ENCODE results near the gene AHDC1.

Gene AHDC1

GRCh38 chr1:27601321-27601770 lies 2.6 kb downstream of the AHDC1 start:
- Histone ChIP-seq H2AFZ (ENCODE audit: low read length) (no peak overlapping the region), H4K20me1 (ENCODE audit: insufficient read depth, low read length) (no peaks in the 10 kb centered on the region), H3K4me3 (ENCODE audit: low read length) (no peak overlapping the region), H3K36me3 (replicated peaks; ENCODE audit: insufficient read depth, low read length) (no peaks in the 10 kb centered on the region), H3K9me3 (replicated peaks; ENCODE audit: insufficient read depth, low read length) (no peaks in the 10 kb centered on the region), H3F3A (ENCODE audit: insufficient read depth, low read length) (no peaks in the 10 kb centered on the region), H3K9me2 (replicated peaks; ENCODE audit: insufficient read depth, low read length) (no peaks in the 10 kb centered on the region), H3K27ac (ENCODE audit: low read length) (no peak overlapping the region), H3K27me3 (replicated peaks; ENCODE audit: insufficient read depth, low read length) (no peaks in the 10 kb centered on the region), H3K4me2 (ENCODE audit: low read depth, low read length) (no peak overlapping the region), H3K79me2 (ENCODE audit: low read length) (no peaks in the 10 kb centered on the region), H3K4me1 (ENCODE audit: low read length) (no peaks in the 10 kb centered on the region), H3K9ac (ENCODE audit: low read length) (no peak overlapping the region)
- no peak for DNase-seq
- no peak for TF ChIP-seq EZH2phosphoT487 (IDR thresholded peaks at IDR 0.05; ENCODE audit: low read length)
- TF ChIP-seq CTCF (IDR thresholded peaks at IDR 0.05; ENCODE audit: low read length), result no peak
- TF ChIP-seq EZH2 (optimal IDR thresholded peaks at IDR 0.05; ENCODE audit: low read depth, low read length), result no peak

- Histone ChIP-seq H4K20me1 (ENCODE audit: insufficient read depth, low read length) (no peaks in the 10 kb centered on the region), H3K9ac (ENCODE audit: low read length) (no peak overlapping the region), H2AFZ (ENCODE audit: low read length) (no peak overlapping the region), H3F3A (ENCODE audit: insufficient read depth, low read length) (no peaks in the 10 kb centered on the region), H3K79me2 (ENCODE audit: low read length) (no peaks in the 10 kb centered on the region), H3K27me3 (replicated peaks; ENCODE audit: insufficient read depth, low read length) (no peaks in the 10 kb centered on the region), H3K9me3 (replicated peaks; ENCODE audit: insufficient read depth, low read length) (no peaks in the 10 kb centered on the region), H3K4me2 (ENCODE audit: low read depth, low read length) (no peak overlapping the region), H3K36me3 (replicated peaks; ENCODE audit: insufficient read depth, low read length) (no peaks in the 10 kb centered on the region), H3K9me2 (replicated peaks; ENCODE audit: insufficient read depth, low read length) (no peaks in the 10 kb centered on the region), H3K4me1 (ENCODE audit: low read length) (no peaks in the 10 kb centered on the region), H3K27ac (ENCODE audit: low read length) (no peak overlapping the region), H3K4me3 (ENCODE audit: low read length) (no peak overlapping the region)
- DNase-seq, result no peak
- no peak for TF ChIP-seq CTCF (IDR thresholded peaks at IDR 0.05; ENCODE audit: low read length)
- no peak for TF ChIP-seq EZH2 (optimal IDR thresholded peaks at IDR 0.05; ENCODE audit: low read depth, low read length)
- no peak for TF ChIP-seq EZH2phosphoT487 (IDR thresholded peaks at IDR 0.05; ENCODE audit: low read length)
Observed at GRCh38 chr1:27600498-27601175, 3.3 kb downstream of the AHDC1 start.

GRCh38 chr1:27599605-27600497 lies 4.1 kb downstream of the AHDC1 start:
- Histone ChIP-seq H3K9ac (ENCODE audit: low read length) (no peak overlapping the region), H3K4me1 (ENCODE audit: low read length) (no peaks in the 10 kb centered on the region), H3K9me3 (replicated peaks; ENCODE audit: insufficient read depth, low read length) (no peaks in the 10 kb centered on the region), H2AFZ (ENCODE audit: low read length) (no peak overlapping the region), H3K27ac (ENCODE audit: low read length) (no peak overlapping the region), H3K4me2 (ENCODE audit: low read depth, low read length) (no peak overlapping the region), H3K79me2 (ENCODE audit: low read length) (no peaks in the 10 kb centered on the region), H3K36me3 (replicated peaks; ENCODE audit: insufficient read depth, low read length) (no peaks in the 10 kb centered on the region), H4K20me1 (ENCODE audit: insufficient read depth, low read length) (no peaks in the 10 kb centered on the region), H3K9me2 (replicated peaks; ENCODE audit: insufficient read depth, low read length) (no peaks in the 10 kb centered on the region), H3K27me3 (replicated peaks; ENCODE audit: insufficient read depth, low read length) (no peaks in the 10 kb centered on the region), H3F3A (ENCODE audit: insufficient read depth, low read length) (no peaks in the 10 kb centered on the region), H3K4me3 (ENCODE audit: low read length) (no peak overlapping the region)
- TF ChIP-seq CTCF (IDR thresholded peaks at IDR 0.05; ENCODE audit: low read length) (no peak), EZH2phosphoT487 (IDR thresholded peaks at IDR 0.05; ENCODE audit: low read length) (no peak), EZH2 (optimal IDR thresholded peaks at IDR 0.05; ENCODE audit: low read depth, low read length) (no peak)
- DNase-seq, result no peak

All from MM.1S (cell line).